T-helper 2 cell treated with Interferon-gamma antibody and Interleukin-4, amounts not matched to agents 100 ng/mL and 5 ng/mL, for 36 hours (primary cell): ENCODE measurements around the gene MYBPC3. TPM values are rescaled to one million over a fixed set of nuclear protein-coding genes. Genes with fewer than 3 reads are reported as not detected.

Experiments
- intact Hi-C: fragments of 100-400 bp; cut with micrococcal nuclease; formaldehyde crosslinking; loops from one replicate; pipeline ENCODE4 v1.15.1; 2023
- total RNA-seq: library from RNA; stranded (reverse); gene quantifications from 2 replicates; pipeline ENCODE4 v1.2.3, GENCODE V29; 2022

MYBPC3 gene
- total RNA-seq, 1 donor from 2014 or later = not detected

DNA sequence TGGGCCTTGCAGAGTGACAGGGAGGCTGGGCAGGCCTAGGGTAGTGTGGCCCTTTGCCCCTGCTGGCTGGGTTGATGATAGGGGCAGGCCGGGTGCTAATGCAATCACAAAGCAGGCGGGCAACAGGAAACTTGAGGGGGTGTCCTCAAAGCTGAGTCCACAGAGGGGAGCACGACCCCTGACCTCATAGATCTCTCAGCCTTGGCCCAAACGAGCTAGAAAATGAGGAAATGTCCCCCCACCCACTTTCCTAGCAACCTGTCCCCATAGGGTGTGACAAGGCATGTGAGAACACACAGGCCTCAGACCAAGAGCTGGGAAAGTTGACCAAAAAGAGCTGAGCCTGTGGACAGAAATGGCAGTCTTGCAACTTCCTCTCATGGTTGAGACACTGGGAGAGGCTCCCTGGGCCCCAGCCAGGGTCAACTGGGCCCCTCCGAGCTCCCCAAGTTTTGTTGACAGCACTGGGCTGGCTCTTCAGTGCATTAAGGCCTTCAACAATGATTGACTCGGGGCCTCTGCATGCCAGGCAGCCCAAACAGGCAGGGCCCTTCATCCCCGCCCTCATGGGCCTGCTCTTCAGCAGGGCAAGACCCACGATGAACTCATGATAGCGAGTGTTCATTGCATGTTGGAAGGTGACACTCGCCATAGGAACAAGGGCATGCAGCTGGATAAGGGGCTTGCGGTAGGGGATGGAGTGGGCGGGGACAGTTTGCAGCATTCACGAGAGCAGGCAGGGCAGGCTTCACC is 35.6 kb upstream of the MYBPC3 start:
- intact Hi-C loops = no loop called here

- intact Hi-C loops = no loop called here
Observed at GRCh38 chr11:47384498-47384897, 32.0 kb upstream of the MYBPC3 start.

- intact Hi-C loops = no loop called here
Observed at GRCh38 chr11:47383071-47383470, 30.6 kb upstream of the MYBPC3 start.

DNA sequence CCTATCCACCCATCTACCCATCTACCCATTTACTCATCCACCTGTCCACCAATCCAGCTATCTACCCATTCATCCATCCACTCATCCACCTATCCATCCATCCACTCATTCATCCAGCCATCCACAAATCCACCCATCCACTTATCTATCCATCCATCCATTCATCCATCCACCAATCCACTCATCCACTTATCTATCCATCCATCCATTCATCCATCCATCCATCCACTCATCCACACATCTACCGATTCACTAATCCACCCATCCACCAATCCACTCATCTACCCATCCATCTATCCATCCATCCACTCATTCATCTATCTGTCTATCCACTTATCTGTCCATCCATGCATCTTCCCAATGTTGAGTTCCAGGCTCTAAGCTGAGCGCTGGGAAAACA is 27.6 kb upstream of the MYBPC3 start:
- intact Hi-C loops = no loop called here

- intact Hi-C loops = no loop called here
Observed at GRCh38 chr11:47379317-47379716, 26.8 kb upstream of the MYBPC3 start.

DNA sequence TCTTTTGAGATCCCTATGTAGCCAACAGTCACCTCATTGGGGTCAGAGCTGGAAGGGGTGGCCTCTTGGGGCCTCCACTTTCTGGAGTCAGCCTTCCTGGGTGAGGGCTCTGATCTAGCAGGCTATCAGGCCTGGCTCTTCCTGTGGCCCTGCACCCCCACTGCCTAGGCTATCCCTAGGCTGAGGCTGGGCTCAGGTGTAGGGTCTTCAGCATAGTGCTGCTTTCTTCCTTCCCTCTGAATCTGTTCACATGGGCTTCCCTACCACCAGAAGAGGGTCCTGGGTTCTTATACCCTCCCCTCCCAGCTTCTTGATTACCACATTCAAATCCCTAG is 26.3 kb upstream of the MYBPC3 start:
- intact Hi-C loops = no loop called here

GRCh38 chr11:47378010-47378835 is 25.7 kb upstream of the MYBPC3 start, which contains the start of gene SPI1:
SPI1 (minus strand) TSS chr11:47378547; CDS start chr11:47378353, 194 bp downstream.
- intact Hi-C loops = no loop called here

DNA sequence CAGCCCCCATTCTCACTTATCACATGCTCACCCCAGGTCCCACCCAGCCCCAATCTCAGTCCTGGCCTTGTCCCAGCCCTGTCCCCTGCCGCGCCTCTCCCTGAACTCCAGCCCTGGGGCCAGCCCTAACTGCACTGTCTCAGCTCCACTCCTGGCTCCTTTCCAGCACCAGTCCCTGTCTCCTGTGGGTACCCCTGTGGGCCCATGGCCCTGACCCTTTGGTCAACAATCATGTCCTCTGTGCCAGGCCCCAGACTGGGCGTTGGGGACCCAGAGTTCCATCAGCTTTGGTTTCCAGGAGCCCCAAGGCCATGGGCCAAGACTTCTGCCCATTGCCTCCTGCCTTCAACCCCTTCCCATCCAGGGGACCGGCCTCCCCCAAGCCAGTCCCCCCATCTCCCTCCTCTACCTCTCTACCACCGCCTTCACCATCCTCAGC is 25.1 kb upstream of the MYBPC3 start:
- intact Hi-C loops = no loop called here

DNA sequence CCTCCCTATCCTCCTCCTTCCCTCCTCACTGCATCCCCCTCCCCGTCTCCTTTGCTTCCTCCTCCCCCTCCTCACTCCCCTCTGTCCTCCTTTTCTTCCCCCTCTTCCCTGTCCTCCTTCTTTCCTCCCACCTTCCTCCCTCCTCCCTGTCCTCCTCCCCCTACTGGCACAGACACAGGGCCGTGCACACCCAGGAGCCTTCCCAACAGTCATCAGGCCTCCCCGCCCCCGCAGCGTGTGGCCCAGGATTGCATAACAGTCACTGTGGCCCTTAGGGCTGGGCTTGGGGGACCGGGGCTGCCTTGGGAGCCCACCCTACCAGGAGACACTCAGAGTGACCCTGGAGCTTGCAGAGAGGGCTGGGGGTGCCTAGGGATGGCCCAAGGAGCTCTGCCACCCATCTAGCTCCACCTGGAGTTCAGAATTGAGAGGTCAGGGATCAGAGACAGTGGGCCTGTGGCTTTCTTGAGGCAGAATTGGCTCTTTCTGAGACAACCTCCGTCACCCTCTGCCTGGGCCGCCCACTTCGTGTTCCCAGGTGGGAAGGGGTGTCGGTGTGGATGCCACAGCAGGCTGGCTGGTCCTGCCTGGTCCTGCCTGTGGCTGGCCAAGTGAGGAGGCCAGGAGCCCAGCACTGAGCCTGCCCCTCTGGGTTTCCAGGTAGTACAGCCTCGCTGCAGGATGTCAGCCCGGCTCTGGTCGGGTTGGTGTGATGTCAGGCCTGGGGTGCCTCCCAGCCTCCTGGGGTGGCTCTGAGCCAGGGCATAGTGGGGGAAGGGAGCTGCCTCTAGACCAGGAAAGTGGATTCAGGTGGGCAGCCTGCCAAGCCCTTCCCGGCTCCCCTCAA is 24.2 kb upstream of the MYBPC3 start:
- intact Hi-C loops = no loop called here

DNA sequence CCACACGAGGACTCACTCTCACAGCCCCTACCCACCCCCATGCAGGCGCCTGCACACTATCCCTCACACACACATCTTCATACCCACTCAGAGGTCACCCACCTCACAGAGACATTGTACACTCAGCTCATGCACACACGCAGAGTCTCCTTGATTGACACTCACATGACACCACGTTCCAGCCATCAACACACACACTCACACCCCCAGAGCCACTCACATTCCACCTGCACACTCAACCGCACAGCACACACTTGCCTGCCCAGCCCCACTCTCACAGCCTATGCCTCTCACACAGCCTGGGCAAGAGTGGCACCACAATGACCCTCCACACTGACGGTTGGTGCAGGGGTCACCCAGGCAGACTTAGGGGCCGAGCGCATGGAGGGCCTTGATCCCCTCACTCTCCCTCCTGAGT is 23.6 kb upstream of the MYBPC3 start:
- intact Hi-C loops = no loop called here

- intact Hi-C loops = no loop called here
Observed at GRCh38 chr11:47375546-47376085, 23.1 kb upstream of the MYBPC3 start.

- intact Hi-C loops = no loop called here
Observed at GRCh38 chr11:47375020-47375419, 22.5 kb upstream of the MYBPC3 start.

GRCh38 chr11:47374720-47375019 is 22.2 kb upstream of the MYBPC3 start:
- intact Hi-C loops = loop anchor here (1.0 kb wide), 4 partner anchors 34 to 80 kb away; partner anchors contain the start of genes PSMC3 and SLC39A13

GRCh38 chr11:47373876-47374719 is 21.6 kb upstream of the MYBPC3 start:
- intact Hi-C loops = loop anchor here (1.0 kb wide), 4 partner anchors 34 to 80 kb away; partner anchors contain the start of genes PSMC3 and SLC39A13

DNA sequence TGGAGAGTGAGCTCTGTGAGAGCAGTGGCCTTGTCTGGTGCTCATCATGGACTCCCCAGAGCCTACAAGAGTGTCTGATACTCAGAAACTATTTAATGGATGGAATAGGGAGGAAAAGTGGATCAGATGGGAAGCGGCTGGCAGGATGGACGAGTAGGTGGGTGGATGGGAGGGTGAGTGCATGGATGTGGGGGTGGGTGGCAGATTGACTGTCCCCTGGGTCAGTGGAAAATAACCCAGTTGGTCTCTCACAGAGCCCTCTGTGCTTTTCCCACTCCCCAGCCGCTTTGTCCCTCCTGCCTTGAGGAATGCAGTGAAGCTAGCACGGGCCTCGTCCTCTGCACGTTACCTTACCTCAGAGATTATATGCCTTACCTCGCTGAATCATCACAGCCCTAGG is 19.9 kb upstream of the MYBPC3 start:
- intact Hi-C loops = no loop called here

GRCh38 chr11:47369676-47370075 is 17.2 kb upstream of the MYBPC3 start:
- intact Hi-C loops = no loop called here

GRCh38 chr11:47366020-47366490 is 13.6 kb upstream of the MYBPC3 start:
- intact Hi-C loops = no loop called here

GRCh38 chr11:47361419-47361818 is 8.9 kb upstream of the MYBPC3 start:
- intact Hi-C loops = no loop called here

DNA sequence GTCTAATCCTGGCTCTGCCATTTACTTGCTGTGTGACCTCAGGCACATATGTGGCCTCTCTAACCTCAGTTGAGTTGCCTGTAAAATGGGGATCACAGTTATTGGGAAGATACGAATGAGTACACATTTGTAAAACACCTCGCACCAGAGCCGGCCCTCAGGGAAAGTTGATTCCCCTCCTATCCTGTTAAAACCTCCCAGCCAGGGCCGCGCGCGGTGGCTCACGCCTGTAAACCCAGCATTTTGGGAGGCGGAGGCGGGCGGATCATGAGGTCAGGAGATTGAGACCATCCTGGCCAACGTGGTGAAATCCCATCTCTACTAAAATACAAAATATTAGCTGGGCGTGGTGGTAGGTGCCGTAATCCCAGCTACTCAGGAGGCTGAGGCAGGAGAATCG is 7.8 kb upstream of the MYBPC3 start:
- intact Hi-C loops = no loop called here

DNA sequence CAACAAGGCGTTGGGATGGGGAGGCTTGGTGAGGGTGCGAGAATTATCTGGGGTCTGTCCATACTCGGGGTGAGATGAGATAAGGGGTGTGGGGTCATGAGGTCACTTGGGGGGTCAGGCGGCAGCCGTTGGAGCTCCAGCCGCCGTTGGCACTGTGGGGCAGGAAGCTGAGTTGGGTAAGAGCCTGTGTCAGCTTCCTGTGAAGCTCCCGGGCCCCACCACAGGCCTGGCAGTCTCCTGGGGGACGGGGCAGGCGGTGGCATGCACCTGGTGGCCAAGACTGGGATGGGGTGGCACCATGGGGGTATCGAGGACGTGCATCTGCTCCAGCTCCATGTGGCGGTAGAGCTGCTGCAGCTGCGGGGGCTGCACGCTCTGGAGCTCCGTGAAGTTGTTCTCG is 7.1 kb upstream of the MYBPC3 start:
- intact Hi-C loops = no loop called here
